WTC11 (cell line): Measurements from ENCODE around the gene CHAT. TPM values are rescaled to one million over a fixed set of nuclear protein-coding genes. Genes with fewer than 3 reads are reported as not detected.

Experiments used
- ATAC-seq: fragments of 200-7000 bp; cut with Tn5 transposase; 2 replicates; pipeline ENCODE4 v1.10.0; 2021; ENCODE audit warnings: mild to moderate bottlenecking, moderate library complexity
- CTCF ChIA-PET: fragments of 300-600 bp; sonication (Branson Sonifier 250); formaldehyde crosslinking; loops from one replicate; lab custom pipeline; 2021; ENCODE audit warnings: antibody characterized with exemption; lab: Charles Lee
- POLR2A ChIA-PET: fragments of 350-600 bp; sonication (Branson Sonifier 250); formaldehyde crosslinking; loops from one replicate; lab custom pipeline; 2021; ENCODE audit warnings: antibody characterized with exemption; lab: Charles Lee
- DNase-seq: peaks from one replicate; pipeline ENCODE4 v3.0.0; 2021; ENCODE audit warnings: low spot score
- H3K27ac Mint-ChIP-seq: 2 replicates; pipeline ENCODE4 v1.8.0; 2021; ENCODE audit warnings: mixed read lengths
- H3K27me3 Mint-ChIP-seq: 2 replicates; pipeline ENCODE4 v1.8.0; 2021; ENCODE audit warnings: low read depth, mild to moderate bottlenecking, moderate library complexity, mixed read lengths
- H3K36me3 Mint-ChIP-seq: 2 replicates; pipeline ENCODE4 v1.8.0; 2021; ENCODE audit warnings: mixed read lengths
- H3K4me1 Mint-ChIP-seq: 2 replicates; pipeline ENCODE4 v1.8.0; 2022; ENCODE audit warnings: mixed read lengths
- H3K4me3 Mint-ChIP-seq: 2 replicates; pipeline ENCODE4 v1.8.0; 2021; ENCODE audit warnings: mild to moderate bottlenecking, moderate library complexity, mixed read lengths
- H3K9me3 Mint-ChIP-seq: 2 replicates; pipeline ENCODE4 v1.8.0; 2021; ENCODE audit warnings: mixed read lengths
- CTCF ChIP-seq: fragments of 200-600 bp; IDR thresholded peaks from 2 replicates; pipeline ENCODE4 v1.8.0; 2022; ENCODE audit warnings: antibody characterized with exemption
- ELF4 ChIP-seq: sonication (generic); formaldehyde crosslinking; IDR thresholded peaks from 2 replicates; pipeline ENCODE4 v1.8.1; 2022; ENCODE audit warnings: low read depth, mild to moderate bottlenecking, moderate library complexity, missing genetic modification reagents
- FOXP1 ChIP-seq: sonication (generic); formaldehyde crosslinking; IDR thresholded peaks from 2 replicates; pipeline ENCODE4 v1.8.0; 2022; ENCODE audit warnings: missing genetic modification reagents, mild to moderate bottlenecking, moderate library complexity, borderline replicate concordance
- KAT7 ChIP-seq: sonication (generic); formaldehyde crosslinking; IDR thresholded peaks from 2 replicates; pipeline ENCODE4 v1.8.1; 2023; ENCODE audit warnings: missing genetic modification reagents, mild to moderate bottlenecking, borderline replicate concordance
- MYBL2 ChIP-seq: sonication (generic); formaldehyde crosslinking; IDR thresholded peaks from 2 replicates; pipeline ENCODE4 v1.8.1; 2023; ENCODE audit warnings: mild to moderate bottlenecking, moderate library complexity, missing genetic modification reagents
- NFATC4 ChIP-seq: fragments of 250-450 bp; sonication (Bioruptor Pico); IDR thresholded peaks from 2 replicates; pipeline ENCODE4 v1.9.0; 2021; ENCODE audit warnings: mild to moderate bottlenecking
- NR2C2 ChIP-seq: sonication (generic); formaldehyde crosslinking; IDR thresholded peaks from 2 replicates; pipeline ENCODE4 v1.8.0; 2022; ENCODE audit warnings: mild to moderate bottlenecking, missing genetic modification reagents
- OVOL2 ChIP-seq: fragments of 250-450 bp; sonication (Bioruptor Pico); IDR thresholded peaks from 2 replicates; pipeline ENCODE4 v1.9.0; 2021; ENCODE audit warnings: mild to moderate bottlenecking, borderline replicate concordance
- PRRX2 ChIP-seq: fragments of 250-450 bp; sonication (Bioruptor Pico); IDR thresholded peaks from 2 replicates; pipeline ENCODE4 v1.8.0; 2021; ENCODE audit warnings: mild to moderate bottlenecking
- RELA ChIP-seq: sonication (generic); formaldehyde crosslinking; IDR thresholded peaks from 2 replicates; pipeline ENCODE4 v1.8.1; 2022; ENCODE audit warnings: missing genetic modification reagents, mild to moderate bottlenecking, borderline replicate concordance
- SMAD4 ChIP-seq: sonication (generic); formaldehyde crosslinking; IDR thresholded peaks from 2 replicates; pipeline ENCODE4 v1.8.0; 2022; ENCODE audit warnings: mild to moderate bottlenecking, missing genetic modification reagents
- TP53 ChIP-seq: sonication (generic); formaldehyde crosslinking; IDR thresholded peaks from 2 replicates; pipeline ENCODE4 v1.8.1; 2023; ENCODE audit warnings: mild to moderate bottlenecking, missing genetic modification reagents
- USF1 ChIP-seq: sonication (generic); formaldehyde crosslinking; IDR thresholded peaks from 2 replicates; pipeline ENCODE4 v1.8.0; 2022; ENCODE audit warnings: mild to moderate bottlenecking, missing genetic modification reagents
- ZNF317 ChIP-seq: sonication (generic); formaldehyde crosslinking; IDR thresholded peaks from 2 replicates; pipeline ENCODE4 v1.8.1; 2023; ENCODE audit warnings: low read depth, mild to moderate bottlenecking, moderate library complexity, missing genetic modification reagents, borderline replicate concordance
- ZNF423 ChIP-seq: fragments of 250-450 bp; sonication (Bioruptor Pico); IDR thresholded peaks from 2 replicates; pipeline ENCODE4 v2.1.2; 2022; ENCODE audit warnings: mild to moderate bottlenecking, moderate library complexity
- total RNA-seq: library from RNA; stranded (reverse); gene quantifications from 3 replicates; pipeline ENCODE4 v1.2.3, GENCODE V29; 2021
- TF ChIP-seq, protein P1 (sequence below): sonication (generic); formaldehyde crosslinking; IDR thresholded peaks from 2 replicates; pipeline ENCODE4 v1.8.1; 2023; ENCODE audit warnings: mild to moderate bottlenecking, missing genetic modification reagents, moderate library complexity
- TF ChIP-seq, protein P2 (sequence below): fragments of 250-450 bp; sonication (Bioruptor Pico); IDR thresholded peaks from 2 replicates; pipeline ENCODE4 v1.9.0; 2021; ENCODE audit warnings: mild to moderate bottlenecking
- TF ChIP-seq, protein P3 (sequence below): fragments of 250-450 bp; sonication (Bioruptor Pico); IDR thresholded peaks from 2 replicates; pipeline ENCODE4 v1.9.0; 2021; ENCODE audit warnings: moderate library complexity, mild to moderate bottlenecking, inconsistent platforms, borderline replicate concordance
- TF ChIP-seq, protein P4 (sequence below): fragments of 250-450 bp; sonication (Bioruptor Pico); IDR thresholded peaks from 2 replicates; pipeline ENCODE4 v2.1.2; 2022; ENCODE audit warnings: mild to moderate bottlenecking, moderate library complexity
- TF ChIP-seq, protein P5 (sequence below): fragments of 250-450 bp; sonication (Bioruptor Pico); IDR thresholded peaks from 2 replicates; pipeline ENCODE4 v1.9.0; 2021; ENCODE audit warnings: mild to moderate bottlenecking, borderline replicate concordance

Gene CHAT
- total RNA-seq, 1 experiment from 2014 or later = not detected

DNA sequence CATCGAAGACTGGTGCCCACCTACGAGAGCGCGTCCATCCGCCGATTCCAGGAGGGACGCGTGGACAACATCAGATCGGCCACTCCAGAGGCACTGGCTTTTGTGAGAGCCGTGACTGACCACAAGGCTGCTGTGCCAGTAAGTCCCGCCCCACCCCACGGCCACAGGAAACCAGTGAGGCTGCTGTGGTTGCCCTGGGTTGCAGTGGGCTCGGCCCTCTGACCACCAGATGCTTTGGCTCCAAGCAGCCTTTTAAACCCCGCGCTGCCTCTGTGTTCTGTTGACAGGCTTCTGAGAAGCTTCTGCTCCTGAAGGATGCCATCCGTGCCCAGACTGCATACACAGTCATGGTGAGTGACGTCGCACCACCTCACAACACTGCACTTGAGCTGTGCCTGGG, 41.3 kb downstream of the CHAT start:
- H3K36me3 Mint-ChIP-seq = peaks cover 9% of the 10 kb centered on the region
- ChIA-PET CTCF (no interaction called here), POLR2A (no interaction called here)
- H3K4me1 Mint-ChIP-seq = peaks cover 1% of the 10 kb centered on the region; the same call in 1 of the 2 replicates
- H3K27ac Mint-ChIP-seq = no peak overlapping the region
- H3K9me3 Mint-ChIP-seq = peaks cover 14% of the 10 kb centered on the region
- ATAC-seq (no peak), DNase-seq (no peak)
- TF ChIP-seq, protein P1, sequence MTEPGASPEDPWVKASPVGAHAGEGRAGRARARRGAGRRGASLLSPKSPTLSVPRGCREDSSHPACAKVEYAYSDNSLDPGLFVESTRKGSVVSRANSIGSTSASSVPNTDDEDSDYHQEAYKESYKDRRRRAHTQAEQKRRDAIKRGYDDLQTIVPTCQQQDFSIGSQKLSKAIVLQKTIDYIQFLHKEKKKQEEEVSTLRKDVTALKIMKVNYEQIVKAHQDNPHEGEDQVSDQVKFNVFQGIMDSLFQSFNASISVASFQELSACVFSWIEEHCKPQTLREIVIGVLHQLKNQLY = no peak
- TF ChIP-seq, protein P2, sequence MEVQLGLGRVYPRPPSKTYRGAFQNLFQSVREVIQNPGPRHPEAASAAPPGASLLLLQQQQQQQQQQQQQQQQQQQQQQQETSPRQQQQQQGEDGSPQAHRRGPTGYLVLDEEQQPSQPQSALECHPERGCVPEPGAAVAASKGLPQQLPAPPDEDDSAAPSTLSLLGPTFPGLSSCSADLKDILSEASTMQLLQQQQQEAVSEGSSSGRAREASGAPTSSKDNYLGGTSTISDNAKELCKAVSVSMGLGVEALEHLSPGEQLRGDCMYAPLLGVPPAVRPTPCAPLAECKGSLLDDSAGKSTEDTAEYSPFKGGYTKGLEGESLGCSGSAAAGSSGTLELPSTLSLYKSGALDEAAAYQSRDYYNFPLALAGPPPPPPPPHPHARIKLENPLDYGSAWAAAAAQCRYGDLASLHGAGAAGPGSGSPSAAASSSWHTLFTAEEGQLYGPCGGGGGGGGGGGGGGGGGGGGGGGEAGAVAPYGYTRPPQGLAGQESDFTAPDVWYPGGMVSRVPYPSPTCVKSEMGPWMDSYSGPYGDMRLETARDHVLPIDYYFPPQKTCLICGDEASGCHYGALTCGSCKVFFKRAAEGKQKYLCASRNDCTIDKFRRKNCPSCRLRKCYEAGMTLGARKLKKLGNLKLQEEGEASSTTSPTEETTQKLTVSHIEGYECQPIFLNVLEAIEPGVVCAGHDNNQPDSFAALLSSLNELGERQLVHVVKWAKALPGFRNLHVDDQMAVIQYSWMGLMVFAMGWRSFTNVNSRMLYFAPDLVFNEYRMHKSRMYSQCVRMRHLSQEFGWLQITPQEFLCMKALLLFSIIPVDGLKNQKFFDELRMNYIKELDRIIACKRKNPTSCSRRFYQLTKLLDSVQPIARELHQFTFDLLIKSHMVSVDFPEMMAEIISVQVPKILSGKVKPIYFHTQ (CRISPR knock-in tag) = no peak
- TF ChIP-seq USF1 (CRISPR knock-in tag) = no peak
- TF ChIP-seq CTCF = no peak
- TF ChIP-seq SMAD4 (CRISPR knock-in tag) = no peak
- no peak for TF ChIP-seq RELA
- no peak for TF ChIP-seq ZNF317 (CRISPR knock-in tag)
- TF ChIP-seq KAT7 = no peak
- no peak for TF ChIP-seq PRRX2 (CRISPR knock-in tag)
- TF ChIP-seq NR2C2 (CRISPR knock-in tag) = no peak
- TF ChIP-seq NFATC4 (CRISPR knock-in tag) = no peak
- TF ChIP-seq, protein P3, sequence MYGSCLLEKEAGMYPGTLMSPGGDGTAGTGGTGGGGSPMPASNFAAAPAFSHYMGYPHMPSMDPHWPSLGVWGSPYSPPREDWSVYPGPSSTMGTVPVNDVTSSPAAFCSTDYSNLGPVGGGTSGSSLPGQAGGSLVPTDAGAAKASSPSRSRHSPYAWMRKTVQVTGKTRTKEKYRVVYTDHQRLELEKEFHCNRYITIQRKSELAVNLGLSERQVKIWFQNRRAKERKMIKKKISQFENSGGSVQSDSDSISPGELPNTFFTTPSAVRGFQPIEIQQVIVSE (CRISPR knock-in tag) = no peak
- TF ChIP-seq ELF4 (CRISPR knock-in tag) = no peak
- no peak for TF ChIP-seq ZNF423 (CRISPR knock-in tag)
- no peak for TF ChIP-seq MYBL2 (CRISPR knock-in tag)
- no peak for TF ChIP-seq FOXP1 (CRISPR knock-in tag)
- TF ChIP-seq, protein P4, sequence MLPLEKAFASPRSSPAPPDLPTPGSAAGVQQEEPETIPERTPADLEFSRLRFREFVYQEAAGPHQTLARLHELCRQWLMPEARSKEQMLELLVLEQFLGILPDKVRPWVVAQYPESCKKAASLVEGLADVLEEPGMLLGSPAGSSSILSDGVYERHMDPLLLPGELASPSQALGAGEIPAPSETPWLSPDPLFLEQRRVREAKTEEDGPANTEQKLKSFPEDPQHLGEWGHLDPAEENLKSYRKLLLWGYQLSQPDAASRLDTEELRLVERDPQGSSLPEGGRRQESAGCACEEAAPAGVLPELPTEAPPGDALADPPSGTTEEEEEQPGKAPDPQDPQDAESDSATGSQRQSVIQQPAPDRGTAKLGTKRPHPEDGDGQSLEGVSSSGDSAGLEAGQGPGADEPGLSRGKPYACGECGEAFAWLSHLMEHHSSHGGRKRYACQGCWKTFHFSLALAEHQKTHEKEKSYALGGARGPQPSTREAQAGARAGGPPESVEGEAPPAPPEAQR (CRISPR knock-in tag) = no peak
- TF ChIP-seq OVOL2 (CRISPR knock-in tag) = no peak
- TF ChIP-seq, protein P5, sequence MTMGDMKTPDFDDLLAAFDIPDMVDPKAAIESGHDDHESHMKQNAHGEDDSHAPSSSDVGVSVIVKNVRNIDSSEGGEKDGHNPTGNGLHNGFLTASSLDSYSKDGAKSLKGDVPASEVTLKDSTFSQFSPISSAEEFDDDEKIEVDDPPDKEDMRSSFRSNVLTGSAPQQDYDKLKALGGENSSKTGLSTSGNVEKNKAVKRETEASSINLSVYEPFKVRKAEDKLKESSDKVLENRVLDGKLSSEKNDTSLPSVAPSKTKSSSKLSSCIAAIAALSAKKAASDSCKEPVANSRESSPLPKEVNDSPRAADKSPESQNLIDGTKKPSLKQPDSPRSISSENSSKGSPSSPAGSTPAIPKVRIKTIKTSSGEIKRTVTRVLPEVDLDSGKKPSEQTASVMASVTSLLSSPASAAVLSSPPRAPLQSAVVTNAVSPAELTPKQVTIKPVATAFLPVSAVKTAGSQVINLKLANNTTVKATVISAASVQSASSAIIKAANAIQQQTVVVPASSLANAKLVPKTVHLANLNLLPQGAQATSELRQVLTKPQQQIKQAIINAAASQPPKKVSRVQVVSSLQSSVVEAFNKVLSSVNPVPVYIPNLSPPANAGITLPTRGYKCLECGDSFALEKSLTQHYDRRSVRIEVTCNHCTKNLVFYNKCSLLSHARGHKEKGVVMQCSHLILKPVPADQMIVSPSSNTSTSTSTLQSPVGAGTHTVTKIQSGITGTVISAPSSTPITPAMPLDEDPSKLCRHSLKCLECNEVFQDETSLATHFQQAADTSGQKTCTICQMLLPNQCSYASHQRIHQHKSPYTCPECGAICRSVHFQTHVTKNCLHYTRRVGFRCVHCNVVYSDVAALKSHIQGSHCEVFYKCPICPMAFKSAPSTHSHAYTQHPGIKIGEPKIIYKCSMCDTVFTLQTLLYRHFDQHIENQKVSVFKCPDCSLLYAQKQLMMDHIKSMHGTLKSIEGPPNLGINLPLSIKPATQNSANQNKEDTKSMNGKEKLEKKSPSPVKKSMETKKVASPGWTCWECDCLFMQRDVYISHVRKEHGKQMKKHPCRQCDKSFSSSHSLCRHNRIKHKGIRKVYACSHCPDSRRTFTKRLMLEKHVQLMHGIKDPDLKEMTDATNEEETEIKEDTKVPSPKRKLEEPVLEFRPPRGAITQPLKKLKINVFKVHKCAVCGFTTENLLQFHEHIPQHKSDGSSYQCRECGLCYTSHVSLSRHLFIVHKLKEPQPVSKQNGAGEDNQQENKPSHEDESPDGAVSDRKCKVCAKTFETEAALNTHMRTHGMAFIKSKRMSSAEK (CRISPR knock-in tag) = no peak
- TF ChIP-seq TP53 = no peak
- H3K4me3 Mint-ChIP-seq = no peak overlapping the region
- peaks cover 36% of the 10 kb centered on the region for H3K27me3 Mint-ChIP-seq
